DND-41 (cell line): Measurements from ENCODE around the gene STARD3.

Experiments
- ATAC-seq: fragments of 200-7000 bp; cut with Tn5 transposase; 3 replicates; pipeline ENCODE4 v1.9.1; 2021; ENCODE audit warnings: low read depth; ENCODE audit not compliant: insufficient read depth
- DNase-seq: peaks from one replicate; pipeline ENCODE4 v3.0.0-alpha.2; 2020
- H2AFZ ChIP-seq: 2 replicates; pipeline ENCODE4 v1.6.0; 2012; ENCODE audit warnings: low read depth, low read length
- H3K27ac ChIP-seq: 2 replicates; pipeline ENCODE4 v1.5.1; 2012; ENCODE audit warnings: low read length, inconsistent platforms
- H3K27me3 ChIP-seq: fragments of 200-600 bp; sonication (generic); 2 replicates; pipeline ENCODE4 v1.6.0; 2012; ENCODE audit warnings: low read length, mild to moderate bottlenecking, inconsistent platforms; ENCODE audit not compliant: insufficient read depth, poor library complexity
- H3K36me3 ChIP-seq: 2 replicates; pipeline ENCODE4 v1.5.1; 2012; ENCODE audit warnings: low read length, inconsistent platforms; ENCODE audit not compliant: insufficient read depth
- H3K4me1 ChIP-seq: 2 replicates; pipeline ENCODE4 v1.5.1; 2012; ENCODE audit warnings: mild to moderate bottlenecking, low read length; ENCODE audit not compliant: insufficient read depth
- H3K4me2 ChIP-seq: 2 replicates; pipeline ENCODE4 v1.6.0; 2012; ENCODE audit warnings: mild to moderate bottlenecking, moderate library complexity, low read length, inconsistent platforms; ENCODE audit not compliant: insufficient read depth
- H3K4me3 ChIP-seq, 2 experiments: fragments of 200-600 bp in 1 of 2; shearing (Covaris generic) in 1 of 2; 2 replicates each; pipeline ENCODE4 v1.5.1; 2012 to 2016; ENCODE audit warnings: inconsistent platforms in 2 of 2, low read length in 2 of 2, mild to moderate bottlenecking in 2 of 2, low read depth in 1 of 2, moderate library complexity in 1 of 2
- H3K79me2 ChIP-seq: 2 replicates; pipeline ENCODE4 v1.6.0; 2012; ENCODE audit warnings: low read length, inconsistent platforms; ENCODE audit not compliant: insufficient read depth
- H3K9ac ChIP-seq: 2 replicates; pipeline ENCODE4 v1.6.0; 2012; ENCODE audit warnings: low read depth, mild to moderate bottlenecking, inconsistent platforms, low read length, moderate library complexity
- H3K9me3 ChIP-seq: 2 replicates; pipeline ENCODE4 v1.5.1; 2012; ENCODE audit warnings: low read length, moderate library complexity, mild to moderate bottlenecking, inconsistent platforms; ENCODE audit not compliant: insufficient read depth, severe bottlenecking
- H4K20me1 ChIP-seq: 2 replicates; pipeline ENCODE4 v1.6.0; 2012; ENCODE audit warnings: low read length; ENCODE audit not compliant: insufficient read depth
- EZH2 ChIP-seq: IDR thresholded peaks from 3 replicates; pipeline ENCODE4 v1.6.1; 2012; ENCODE audit warnings: borderline replicate concordance, low read depth, mild to moderate bottlenecking, moderate library complexity, low read length, inconsistent platforms; ENCODE audit not compliant: severe bottlenecking
- TF ChIP-seq, protein P1 (sequence below): IDR thresholded peaks from 2 replicates; pipeline ENCODE4 v1.5.1; 2012; ENCODE audit warnings: borderline replicate concordance, low read length, moderate library complexity, mild to moderate bottlenecking; ENCODE audit not compliant: poor library complexity, severe bottlenecking; ENCODE audit errors: extremely low read depth

The STARD3 gene

GRCh38 chr17:39600997-39601597, 35.8 kb upstream of the STARD3 start:
- no peak overlapping the region for H3K4me3 ChIP-seq
- TF ChIP-seq, protein P1, sequence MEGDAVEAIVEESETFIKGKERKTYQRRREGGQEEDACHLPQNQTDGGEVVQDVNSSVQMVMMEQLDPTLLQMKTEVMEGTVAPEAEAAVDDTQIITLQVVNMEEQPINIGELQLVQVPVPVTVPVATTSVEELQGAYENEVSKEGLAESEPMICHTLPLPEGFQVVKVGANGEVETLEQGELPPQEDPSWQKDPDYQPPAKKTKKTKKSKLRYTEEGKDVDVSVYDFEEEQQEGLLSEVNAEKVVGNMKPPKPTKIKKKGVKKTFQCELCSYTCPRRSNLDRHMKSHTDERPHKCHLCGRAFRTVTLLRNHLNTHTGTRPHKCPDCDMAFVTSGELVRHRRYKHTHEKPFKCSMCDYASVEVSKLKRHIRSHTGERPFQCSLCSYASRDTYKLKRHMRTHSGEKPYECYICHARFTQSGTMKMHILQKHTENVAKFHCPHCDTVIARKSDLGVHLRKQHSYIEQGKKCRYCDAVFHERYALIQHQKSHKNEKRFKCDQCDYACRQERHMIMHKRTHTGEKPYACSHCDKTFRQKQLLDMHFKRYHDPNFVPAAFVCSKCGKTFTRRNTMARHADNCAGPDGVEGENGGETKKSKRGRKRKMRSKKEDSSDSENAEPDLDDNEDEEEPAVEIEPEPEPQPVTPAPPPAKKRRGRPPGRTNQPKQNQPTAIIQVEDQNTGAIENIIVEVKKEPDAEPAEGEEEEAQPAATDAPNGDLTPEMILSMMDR = no peak
- TF ChIP-seq EZH2 = no peak
- ATAC-seq = no peak
- peaks cover 9% of the 10 kb centered on the region; the same call in 1 of the 2 replicates for H4K20me1 ChIP-seq
- no peaks in the 10 kb centered on the region for H3K79me2 ChIP-seq
- no peaks in the 10 kb centered on the region for H3K9me3 ChIP-seq
- no peak overlapping the region for H3K27ac ChIP-seq
- peaks cover 49% of the 10 kb centered on the region for H3K27me3 ChIP-seq
- H2AFZ ChIP-seq = no peak overlapping the region
- no peaks in the 10 kb centered on the region for H3K36me3 ChIP-seq
- no peaks in the 10 kb centered on the region for H3K4me1 ChIP-seq
- no peak overlapping the region for H3K9ac ChIP-seq
- H3K4me2 ChIP-seq = no peak overlapping the region
- no peak for DNase-seq

DNA sequence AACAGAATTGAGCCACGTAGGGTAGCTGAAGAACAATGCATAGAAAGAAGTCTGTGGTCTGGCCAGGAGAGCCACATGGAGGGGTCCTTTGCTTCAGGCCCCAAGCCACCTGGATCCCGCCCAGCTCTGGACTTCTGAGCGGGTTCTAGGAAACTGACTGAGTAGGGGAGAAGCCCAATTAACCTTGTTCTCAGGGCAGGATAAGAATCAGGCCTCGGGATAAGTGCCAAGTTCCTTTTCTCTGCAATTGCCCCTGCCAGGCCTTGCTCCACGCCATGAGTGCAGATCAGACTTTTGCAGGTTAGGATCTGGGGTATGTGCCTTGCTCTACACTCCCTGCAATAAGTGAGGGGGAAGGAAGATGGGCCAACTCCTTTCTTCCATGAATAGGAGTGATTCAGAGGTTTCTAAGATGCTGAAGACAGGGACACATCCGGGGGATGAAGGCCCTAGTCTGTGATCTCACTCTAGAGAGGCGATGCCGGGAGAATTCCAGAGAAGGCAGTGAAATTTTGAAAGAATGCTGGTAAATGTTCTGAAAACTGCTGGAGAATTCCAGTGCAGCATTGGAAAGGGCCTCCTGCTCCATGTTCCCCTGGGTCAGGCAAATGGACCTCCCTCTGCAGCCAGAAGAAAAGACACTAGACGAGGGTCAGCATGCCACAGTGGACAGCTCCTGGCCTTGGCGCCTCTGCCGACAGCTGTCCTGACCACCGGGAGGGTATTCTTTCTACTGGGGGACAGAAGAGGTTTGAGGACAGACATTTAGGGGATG, 35.0 kb upstream of the STARD3 start:
- Histone ChIP-seq H3K36me3 (no peaks in the 10 kb centered on the region), H3K4me1 (no peaks in the 10 kb centered on the region), H3K9me3 (no peaks in the 10 kb centered on the region), H3K27ac (no peak overlapping the region), H3K4me3 (no peak overlapping the region), H3K9ac (no peak overlapping the region), H3K4me2 (no peak overlapping the region), H4K20me1 (peaks cover 9% of the 10 kb centered on the region; the same call in 1 of the 2 replicates), H3K79me2 (no peaks in the 10 kb centered on the region), H3K27me3 (peaks cover 49% of the 10 kb centered on the region), H2AFZ (no peak overlapping the region)
- TF ChIP-seq, protein P1 = no peak
- DNase-seq = no peak
- ATAC-seq = no peak

- H3K27me3 ChIP-seq = peaks cover 49% of the 10 kb centered on the region
- TF ChIP-seq, protein P1 = no peak
- TF ChIP-seq EZH2 = no peak
- H4K20me1 ChIP-seq = peaks cover 9% of the 10 kb centered on the region; the same call in 1 of the 2 replicates
These were observed 34.2 kb upstream of the STARD3 start for GRCh38 chr17:39602533-39603303.

More at GRCh38 chr17:39602533-39603303, 34.2 kb upstream of the STARD3 start:
- Histone ChIP-seq H3K4me1 (no peaks in the 10 kb centered on the region), H3K9me3 (no peaks in the 10 kb centered on the region), H2AFZ (no peak overlapping the region), H3K79me2 (no peaks in the 10 kb centered on the region), H3K36me3 (no peaks in the 10 kb centered on the region), H3K27ac (no peak overlapping the region), H3K4me2 (no peak overlapping the region), H3K9ac (no peak overlapping the region), H3K4me3 (no peak overlapping the region)
- no peak for DNase-seq
- ATAC-seq = no peak
